GM12872 (cell line): ENCODE results near the gene ITGB1BP1.

Experiments
- TF ChIP-seq, protein P1 (sequence below): IDR thresholded peaks from 3 replicates; pipeline ENCODE4 v1.5.1; 2011; ENCODE audit warnings: low read depth, mild to moderate bottlenecking, low read length, moderate library complexity; ENCODE audit not compliant: insufficient read depth

The ITGB1BP1 gene

DNA sequence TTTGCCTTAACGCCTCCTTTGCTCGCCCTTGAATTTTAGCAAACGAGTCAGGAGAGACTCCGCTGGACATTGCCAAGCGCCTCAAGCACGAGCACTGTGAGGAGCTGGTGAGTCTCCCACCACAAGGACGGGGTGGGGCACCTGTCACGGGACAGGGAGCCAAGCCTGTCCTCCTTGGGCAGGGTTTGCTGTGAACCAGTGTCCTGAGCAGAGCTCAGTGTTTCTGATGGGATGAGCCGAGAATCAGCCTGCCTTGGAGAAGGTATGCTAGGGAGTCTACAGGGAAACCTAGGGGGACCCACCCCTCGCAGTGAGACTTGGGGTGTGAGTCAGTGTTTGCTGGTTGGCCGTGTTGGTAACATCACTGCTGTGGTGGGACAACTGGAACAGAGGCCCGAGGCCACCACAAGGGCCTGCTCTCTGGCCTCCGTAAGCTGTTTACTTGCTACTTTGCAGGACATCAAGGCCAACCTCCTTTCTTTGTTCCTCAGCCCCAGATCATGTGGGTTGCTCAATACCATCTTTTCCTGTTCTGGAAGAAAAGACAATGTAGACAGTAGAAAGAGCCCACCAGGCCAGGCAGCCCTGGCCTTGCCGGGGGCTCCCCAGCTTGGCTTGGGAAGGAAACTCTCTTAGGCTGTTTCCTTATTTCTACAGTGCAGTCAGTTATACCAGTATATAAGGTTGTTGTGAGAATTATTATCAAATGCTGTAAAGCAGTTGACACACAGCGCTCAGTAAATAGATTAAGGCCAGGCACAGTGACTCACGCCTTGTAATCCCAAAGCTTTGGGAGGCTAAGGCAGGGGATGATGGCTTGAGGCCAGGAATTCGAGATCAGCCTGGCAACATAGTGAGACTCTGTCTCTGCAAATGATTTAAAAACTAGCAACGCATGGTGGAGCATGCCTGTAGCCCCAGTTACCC is 42.4 kb downstream of the ITGB1BP1 start:
- TF ChIP-seq, protein P1, sequence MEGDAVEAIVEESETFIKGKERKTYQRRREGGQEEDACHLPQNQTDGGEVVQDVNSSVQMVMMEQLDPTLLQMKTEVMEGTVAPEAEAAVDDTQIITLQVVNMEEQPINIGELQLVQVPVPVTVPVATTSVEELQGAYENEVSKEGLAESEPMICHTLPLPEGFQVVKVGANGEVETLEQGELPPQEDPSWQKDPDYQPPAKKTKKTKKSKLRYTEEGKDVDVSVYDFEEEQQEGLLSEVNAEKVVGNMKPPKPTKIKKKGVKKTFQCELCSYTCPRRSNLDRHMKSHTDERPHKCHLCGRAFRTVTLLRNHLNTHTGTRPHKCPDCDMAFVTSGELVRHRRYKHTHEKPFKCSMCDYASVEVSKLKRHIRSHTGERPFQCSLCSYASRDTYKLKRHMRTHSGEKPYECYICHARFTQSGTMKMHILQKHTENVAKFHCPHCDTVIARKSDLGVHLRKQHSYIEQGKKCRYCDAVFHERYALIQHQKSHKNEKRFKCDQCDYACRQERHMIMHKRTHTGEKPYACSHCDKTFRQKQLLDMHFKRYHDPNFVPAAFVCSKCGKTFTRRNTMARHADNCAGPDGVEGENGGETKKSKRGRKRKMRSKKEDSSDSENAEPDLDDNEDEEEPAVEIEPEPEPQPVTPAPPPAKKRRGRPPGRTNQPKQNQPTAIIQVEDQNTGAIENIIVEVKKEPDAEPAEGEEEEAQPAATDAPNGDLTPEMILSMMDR: no peak

DNA sequence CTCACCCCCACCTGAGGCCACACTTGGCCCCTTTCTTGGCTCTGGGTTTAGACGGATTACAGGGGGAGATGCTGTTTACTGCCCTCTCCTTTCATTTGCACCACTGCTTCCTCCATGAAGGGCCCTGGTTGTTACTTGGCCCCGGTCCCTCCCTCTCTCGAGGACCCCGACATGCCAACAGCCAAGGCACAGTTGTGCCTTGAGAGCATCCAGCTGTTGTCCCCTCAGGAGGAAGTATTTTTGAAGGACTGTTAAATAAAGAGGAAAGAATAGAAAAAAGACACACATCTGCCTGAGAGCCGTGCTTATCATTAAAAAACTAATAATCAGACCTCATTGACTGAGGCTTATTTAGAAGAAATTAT is 44.0 kb downstream of the ITGB1BP1 start:
- TF ChIP-seq, protein P1: no peak

DNA sequence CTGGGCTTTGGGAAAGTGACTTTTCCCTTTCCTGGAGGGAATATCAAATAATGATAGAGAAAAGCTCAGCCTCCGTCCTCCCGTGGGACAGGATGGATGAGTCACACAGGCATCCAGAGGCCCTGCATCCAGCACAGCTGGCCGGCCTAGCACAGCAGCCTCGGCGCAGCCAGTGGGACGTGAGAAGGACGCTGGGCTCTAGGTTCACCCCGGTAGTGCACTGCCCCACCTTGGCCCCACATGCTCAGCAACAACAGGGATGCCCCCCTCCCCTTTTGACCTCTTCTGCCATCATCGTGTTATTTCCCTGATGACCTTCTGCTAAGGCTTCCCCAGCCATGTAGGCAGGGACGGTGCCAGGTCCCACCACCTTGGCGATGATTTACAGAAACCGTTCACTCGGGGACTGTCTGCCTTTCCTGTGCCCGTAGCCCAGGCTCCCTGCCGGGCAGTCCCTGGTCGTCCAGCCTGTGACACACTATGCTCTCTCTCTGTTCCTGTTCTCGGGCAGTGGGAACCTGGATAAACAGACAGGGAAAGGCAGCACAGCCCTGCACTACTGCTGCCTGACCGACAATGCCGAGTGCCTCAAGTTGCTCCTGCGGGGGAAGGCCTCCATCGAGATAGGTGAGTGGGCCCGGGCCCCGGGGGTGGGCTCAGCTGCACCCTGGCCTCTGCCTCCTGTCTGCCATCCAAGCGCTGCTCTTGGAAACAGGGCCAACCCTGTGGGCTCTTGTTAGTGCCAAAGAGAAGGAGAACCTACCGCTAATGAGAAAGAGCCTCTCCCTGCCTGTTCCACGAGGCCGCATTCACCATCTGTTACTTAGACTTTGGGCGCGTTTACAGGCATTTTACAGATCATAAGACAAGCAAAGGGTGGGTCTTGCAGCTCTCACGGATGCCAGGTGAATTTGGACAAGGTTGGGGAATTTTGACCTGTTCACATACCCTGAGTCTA is 44.6 kb downstream of the ITGB1BP1 start:
- TF ChIP-seq, protein P1: no peak

DNA sequence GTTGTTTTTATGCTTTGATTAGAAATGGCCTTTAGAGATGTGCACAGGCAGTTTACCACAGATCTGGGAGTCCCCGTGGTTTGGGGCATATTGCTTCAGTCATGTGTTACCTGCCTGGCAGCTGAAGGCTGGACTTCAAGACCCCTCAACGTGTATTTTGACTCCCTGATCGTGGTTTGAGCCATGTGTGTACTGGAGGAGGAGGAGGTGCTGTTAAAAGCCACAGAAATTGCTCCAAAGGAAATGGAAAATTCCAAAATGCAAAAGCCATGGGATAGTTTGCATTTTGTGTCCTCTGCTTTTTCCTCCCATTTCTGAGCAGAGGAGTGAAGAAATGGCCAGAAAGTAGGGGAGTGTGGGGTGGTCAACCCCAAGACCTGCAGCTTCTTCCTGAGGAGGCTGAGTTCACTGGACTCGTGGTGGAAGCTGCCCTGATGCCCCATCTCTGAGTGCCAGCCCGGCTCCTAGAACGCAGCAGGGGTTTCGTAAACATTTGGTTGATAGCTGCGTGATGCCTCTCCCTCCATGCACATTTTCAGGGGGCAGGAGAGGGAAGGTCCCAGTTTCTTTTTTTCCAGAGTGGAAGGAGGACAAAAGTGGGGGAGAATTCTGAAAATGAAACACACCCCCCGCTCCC is 45.7 kb downstream of the ITGB1BP1 start:
- TF ChIP-seq, protein P1: no peak

GRCh38 chr2:9375857-9376428 is 47.4 kb downstream of the ITGB1BP1 start:
- TF ChIP-seq, protein P1: peak; percentile 73

GRCh38 chr2:9374071-9374730 is 49.1 kb downstream of the ITGB1BP1 start:
- TF ChIP-seq, protein P1: no peak
